OCI-LY1 (cell line): ENCODE data around the gene VSIG8.

Experiments
- H2AFZ ChIP-seq: fragments of 200-600 bp; sonication (generic), shearing (Covaris generic); 2 replicates; pipeline ENCODE4 v1.6.0; 2014; ENCODE audit warnings: antibody characterized with exemption, mild to moderate bottlenecking, low read length
- H3F3A ChIP-seq: fragments of 200-600 bp; sonication (generic), shearing (Covaris generic); 2 replicates; pipeline ENCODE4 v1.6.0; 2014; ENCODE audit warnings: mild to moderate bottlenecking, antibody characterized with exemption, low read length, moderate library complexity; ENCODE audit not compliant: insufficient read depth
- H3K27ac ChIP-seq: fragments of 200-600 bp; sonication (generic); 2 replicates; pipeline ENCODE4 v1.5.1; 2014; ENCODE audit warnings: low read length, mixed run types, mild to moderate bottlenecking, low read depth; ENCODE audit not compliant: poor library complexity, severe bottlenecking
- H3K27me3 ChIP-seq: fragments of 200-600 bp; sonication (generic); 2 replicates; pipeline ENCODE4 v1.6.0; 2014; ENCODE audit warnings: antibody characterized with exemption, mild to moderate bottlenecking, low read length, moderate library complexity; ENCODE audit not compliant: insufficient read depth
- H3K36me3 ChIP-seq: fragments of 200-600 bp; sonication (generic); 2 replicates; pipeline ENCODE4 v1.6.1; 2014; ENCODE audit warnings: mild to moderate bottlenecking, antibody characterized with exemption, low read length, moderate library complexity, mixed read lengths; ENCODE audit not compliant: insufficient read depth
- H3K4me1 ChIP-seq: fragments of 200-600 bp; sonication (generic); 2 replicates; pipeline ENCODE4 v1.5.1; 2014; ENCODE audit warnings: mild to moderate bottlenecking, low read length, moderate library complexity; ENCODE audit not compliant: insufficient read depth, severe bottlenecking
- H3K4me2 ChIP-seq: fragments of 200-600 bp; sonication (generic), shearing (Covaris generic); 2 replicates; pipeline ENCODE4 v1.6.1; 2014; ENCODE audit warnings: low read length
- H3K4me3 ChIP-seq: fragments of 200-600 bp; sonication (generic); 2 replicates; pipeline ENCODE4 v1.5.1; 2014; ENCODE audit warnings: low read length, low read depth, mild to moderate bottlenecking, mixed read lengths; ENCODE audit not compliant: poor library complexity, severe bottlenecking
- H3K79me2 ChIP-seq: fragments of 200-600 bp; shearing (Covaris generic); 2 replicates; pipeline ENCODE4 v1.6.1; 2016; ENCODE audit warnings: mixed run types, low read length, mixed read lengths; ENCODE audit not compliant: insufficient read depth
- H3K9ac ChIP-seq: fragments of 200-600 bp; sonication (generic), shearing (Covaris generic); 2 replicates; pipeline ENCODE4 v1.6.1; 2014; ENCODE audit warnings: mild to moderate bottlenecking, low read length, mixed read lengths
- H3K9me2 ChIP-seq: fragments of 200-600 bp; sonication (generic), shearing (Covaris generic); 2 replicates; pipeline ENCODE4 v1.6.1; 2014; ENCODE audit warnings: low read depth, mild to moderate bottlenecking, low read length, mixed read lengths
- H3K9me3 ChIP-seq: fragments of 200-600 bp; shearing (Covaris generic); 2 replicates; pipeline ENCODE4 v1.6.1; 2014; ENCODE audit warnings: low read length, mixed read lengths
- H4K20me1 ChIP-seq: fragments of 200-600 bp; sonication (generic), shearing (Covaris generic); 2 replicates; pipeline ENCODE4 v1.6.0; 2016; ENCODE audit warnings: mild to moderate bottlenecking, low read length; ENCODE audit not compliant: insufficient read depth
- CTCF ChIP-seq: fragments of 200-600 bp; sonication (generic), shearing (Covaris generic); IDR thresholded peaks from 2 replicates; pipeline ENCODE4 v1.5.1; 2017; ENCODE audit warnings: mild to moderate bottlenecking, antibody characterized with exemption, low read length, moderate library complexity, mixed read lengths
- EZH2 ChIP-seq: fragments of 200-600 bp; sonication (generic), shearing (Covaris generic); IDR thresholded peaks from 2 replicates; pipeline ENCODE4 v1.8.0; 2017; ENCODE audit warnings: borderline replicate concordance, mixed run types, mild to moderate bottlenecking, antibody characterized with exemption, low read length, moderate library complexity, mixed read lengths

Gene VSIG8

GRCh38 chr1:159883134-159883533 is 20.7 kb upstream of the VSIG8 start:
- Histone ChIP-seq H2AFZ (no peak overlapping the region), H4K20me1 (no peaks in the 10 kb centered on the region), H3K27me3 (no peaks in the 10 kb centered on the region; the same call in 1 of the 2 replicates), H3K9me3 (no peaks in the 10 kb centered on the region), H3K4me2 (no peak overlapping the region), H3K27ac (no peak overlapping the region), H3K79me2 (no peaks in the 10 kb centered on the region), H3K4me1 (no peaks in the 10 kb centered on the region), H3K9ac (no peak overlapping the region), H3F3A (no peaks in the 10 kb centered on the region), H3K4me3 (no peak overlapping the region), H3K36me3 (no peaks in the 10 kb centered on the region), H3K9me2 (no peaks in the 10 kb centered on the region)
- no peak for TF ChIP-seq EZH2
- no peak for TF ChIP-seq CTCF

GRCh38 chr1:159882527-159882862 is 20.0 kb upstream of the VSIG8 start:
- Histone ChIP-seq H3K9me3 (no peaks in the 10 kb centered on the region), H3K4me3 (no peak overlapping the region), H3K9ac (no peak overlapping the region), H3K27me3 (no peaks in the 10 kb centered on the region; the same call in 1 of the 2 replicates), H3K27ac (no peak overlapping the region), H3K4me2 (no peak overlapping the region), H3F3A (no peaks in the 10 kb centered on the region), H3K4me1 (no peaks in the 10 kb centered on the region), H2AFZ (no peak overlapping the region), H3K79me2 (no peaks in the 10 kb centered on the region), H3K36me3 (no peaks in the 10 kb centered on the region), H3K9me2 (no peaks in the 10 kb centered on the region), H4K20me1 (no peaks in the 10 kb centered on the region)
- no peak for TF ChIP-seq EZH2
- TF ChIP-seq CTCF: no peak

GRCh38 chr1:159881622-159882526 is 19.4 kb upstream of the VSIG8 start:
- Histone ChIP-seq H3F3A (no peaks in the 10 kb centered on the region), H3K27ac (no peak overlapping the region), H3K4me1 (no peaks in the 10 kb centered on the region), H3K4me2 (no peak overlapping the region), H3K9ac (no peak overlapping the region), H4K20me1 (no peaks in the 10 kb centered on the region), H3K9me3 (no peaks in the 10 kb centered on the region), H3K9me2 (no peaks in the 10 kb centered on the region), H3K36me3 (no peaks in the 10 kb centered on the region), H2AFZ (no peak overlapping the region), H3K4me3 (no peak overlapping the region), H3K79me2 (no peaks in the 10 kb centered on the region), H3K27me3 (no peaks in the 10 kb centered on the region; the same call in 1 of the 2 replicates)
- TF ChIP-seq EZH2 (no peak), CTCF (no peak)
